Measurements from ENCODE around the gene OLA1.

Gene OLA1

DNA sequence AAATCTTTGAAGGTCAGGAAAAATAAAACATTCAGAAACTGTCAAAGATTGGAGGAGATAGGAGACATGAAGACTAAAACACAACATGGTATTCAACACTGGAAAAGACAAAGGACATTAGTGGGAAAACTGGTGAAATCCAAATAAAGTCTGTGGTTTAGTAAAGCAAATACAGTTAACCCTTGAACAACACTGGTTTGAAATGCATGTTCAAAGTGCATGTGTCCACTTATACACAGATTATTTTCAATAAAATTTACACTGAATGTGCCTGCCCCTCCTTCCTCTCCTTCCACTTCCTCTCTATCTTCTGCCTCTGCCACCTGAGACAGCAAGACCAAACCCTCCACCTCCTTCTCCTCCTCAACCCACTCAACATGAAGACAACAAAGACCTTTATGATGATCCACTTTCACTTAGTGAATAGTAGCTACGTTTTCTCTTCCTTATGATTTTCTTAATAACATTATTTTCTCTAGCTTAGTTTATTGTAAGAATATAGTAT is 14.5 kb downstream of the OLA1 start:
- Histone ChIP-seq H3K27me3 (ENCODE audit: control insufficient read depth in 2 of 2, insufficient read depth in 2 of 2, low read length in 2 of 2) (no peaks in the 10 kb centered on the region), H3K9me3 (ENCODE audit: control insufficient read depth in 2 of 2, low read length in 2 of 2) (no peaks in the 10 kb centered on the region), H3K9ac (ENCODE audit: low read depth in 1 of 2, low read length in 2 of 2) (no peak overlapping the region), H3K4me3 (ENCODE audit: low read length in 2 of 2) (no peak overlapping the region), H3K4me1 (ENCODE audit: control insufficient read depth in 2 of 2, insufficient read depth in 2 of 2, low read length in 2 of 2) (peaks cover 0 to 6% of the 10 kb centered on the region in 2 donors), H3K36me3 (ENCODE audit: control insufficient read depth in 2 of 2, insufficient read depth in 2 of 2, low read length in 2 of 2) (no peaks in the 10 kb centered on the region), H3K27ac (ENCODE audit: low read depth in 2 of 2, low read length in 2 of 2) (no peak overlapping the region)

DNA sequence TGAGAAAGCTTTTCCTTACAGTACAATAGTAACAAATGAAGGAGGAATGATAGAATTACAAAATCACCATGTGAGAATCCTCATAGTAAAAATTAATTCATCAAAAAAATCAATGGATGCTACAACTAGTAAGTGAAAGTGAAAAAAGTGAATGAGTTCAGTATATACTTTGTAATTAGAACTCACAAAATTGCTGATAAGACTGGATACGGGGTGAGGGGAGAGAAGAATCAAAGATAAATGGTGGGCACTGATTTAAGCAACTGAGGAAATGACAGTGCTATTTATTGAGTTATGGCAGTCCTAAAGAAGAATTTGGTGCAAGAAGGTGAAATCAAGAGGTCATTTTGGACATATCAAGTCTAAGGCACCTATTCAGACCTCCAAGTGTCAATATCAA is 20.6 kb downstream of the OLA1 start:
- Histone ChIP-seq H3K27me3 (ENCODE audit: control insufficient read depth in 2 of 2, insufficient read depth in 2 of 2, low read length in 2 of 2) (no peaks in the 10 kb centered on the region), H3K4me3 (ENCODE audit: low read length in 2 of 2) (no peak overlapping the region), H3K4me1 (ENCODE audit: control insufficient read depth in 2 of 2, insufficient read depth in 2 of 2, low read length in 2 of 2) (no peaks in the 10 kb centered on the region), H3K9ac (ENCODE audit: low read depth in 1 of 2, low read length in 2 of 2) (no peak overlapping the region), H3K36me3 (ENCODE audit: control insufficient read depth in 2 of 2, insufficient read depth in 2 of 2, low read length in 2 of 2) (peaks cover 4% of the 10 kb centered on the region in 2 donors), H3K27ac (ENCODE audit: low read depth in 2 of 2, low read length in 2 of 2) (no peak overlapping the region), H3K9me3 (ENCODE audit: control insufficient read depth in 2 of 2, low read length in 2 of 2) (no peaks in the 10 kb centered on the region)

DNA sequence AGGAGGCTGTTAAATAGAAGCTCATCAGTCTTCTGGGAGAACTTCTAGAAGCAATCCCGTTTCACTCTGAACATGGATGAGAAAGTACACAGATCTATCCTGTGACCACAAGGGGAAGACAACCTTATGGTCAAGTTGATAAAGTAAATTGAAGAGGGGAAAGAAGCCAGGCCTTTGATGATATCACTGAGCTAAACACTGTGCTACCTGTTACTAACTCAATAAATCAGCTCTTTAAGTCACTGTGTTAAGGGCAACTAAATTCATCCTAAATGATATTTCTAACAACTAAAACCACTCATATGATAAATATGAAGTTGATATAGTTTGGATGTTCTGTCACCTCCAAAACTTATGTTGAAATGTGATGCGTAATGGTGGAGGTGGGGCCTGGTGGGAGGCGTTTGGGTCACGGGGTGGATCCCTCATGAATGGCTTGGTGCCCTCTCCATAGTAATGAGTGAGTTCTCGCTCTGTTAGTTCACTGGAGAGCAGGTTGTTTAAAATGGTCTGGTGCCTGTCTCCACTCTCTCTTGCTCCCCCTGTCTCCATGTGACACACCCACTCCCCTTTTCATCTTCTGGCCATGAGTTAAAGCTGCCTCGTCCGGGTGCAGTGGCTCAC is 23.6 kb downstream of the OLA1 start:
- Histone ChIP-seq H3K27ac (ENCODE audit: low read depth in 2 of 2, low read length in 2 of 2) (no peak overlapping the region), H3K27me3 (ENCODE audit: control insufficient read depth in 2 of 2, insufficient read depth in 2 of 2, low read length in 2 of 2) (no peaks in the 10 kb centered on the region), H3K4me1 (ENCODE audit: control insufficient read depth in 2 of 2, insufficient read depth in 2 of 2, low read length in 2 of 2) (no peaks in the 10 kb centered on the region), H3K9me3 (ENCODE audit: control insufficient read depth in 2 of 2, low read length in 2 of 2) (no peaks in the 10 kb centered on the region), H3K9ac (ENCODE audit: low read depth in 1 of 2, low read length in 2 of 2) (no peak overlapping the region), H3K36me3 (ENCODE audit: control insufficient read depth in 2 of 2, insufficient read depth in 2 of 2, low read length in 2 of 2) (peaks cover 4 to 5% of the 10 kb centered on the region in 2 donors), H3K4me3 (ENCODE audit: low read length in 2 of 2) (no peak overlapping the region)

DNA sequence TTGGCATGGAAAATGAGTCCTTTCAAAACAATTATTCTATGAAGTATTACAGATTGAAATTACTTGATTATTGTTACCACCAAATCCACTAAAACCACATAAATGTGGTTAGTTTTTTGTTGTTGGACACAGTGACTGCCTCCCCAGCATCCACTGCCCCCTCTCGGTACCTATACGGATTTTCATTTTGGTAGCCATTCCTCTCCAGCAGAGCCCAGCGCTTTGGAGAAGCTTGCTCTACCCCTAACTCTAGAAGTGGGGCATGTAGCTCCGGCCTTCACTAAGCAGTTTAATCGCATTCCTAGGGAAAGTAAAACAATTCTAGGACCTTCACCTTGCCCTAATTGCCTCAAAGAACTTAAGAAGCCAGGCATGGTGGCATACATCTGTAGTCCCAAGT is 24.2 kb downstream of the OLA1 start:
- H3K27me3 ChIP-seq (ENCODE audit: control insufficient read depth in 2 of 2, insufficient read depth in 2 of 2, low read length in 2 of 2): no peaks in the 10 kb centered on the region
- H3K4me3 ChIP-seq (ENCODE audit: low read length in 2 of 2): no peak overlapping the region
- no peak overlapping the region for H3K9ac ChIP-seq (ENCODE audit: low read depth in 1 of 2, low read length in 2 of 2)
- H3K4me1 ChIP-seq (ENCODE audit: control insufficient read depth in 2 of 2, insufficient read depth in 2 of 2, low read length in 2 of 2): no peaks in the 10 kb centered on the region
- no peak overlapping the region for H3K27ac ChIP-seq (ENCODE audit: low read depth in 2 of 2, low read length in 2 of 2)
- no peaks in the 10 kb centered on the region for H3K9me3 ChIP-seq (ENCODE audit: control insufficient read depth in 2 of 2, low read length in 2 of 2)
- H3K36me3 ChIP-seq (ENCODE audit: control insufficient read depth in 2 of 2, insufficient read depth in 2 of 2, low read length in 2 of 2): peaks cover 4 to 5% of the 10 kb centered on the region in 2 donors

DNA sequence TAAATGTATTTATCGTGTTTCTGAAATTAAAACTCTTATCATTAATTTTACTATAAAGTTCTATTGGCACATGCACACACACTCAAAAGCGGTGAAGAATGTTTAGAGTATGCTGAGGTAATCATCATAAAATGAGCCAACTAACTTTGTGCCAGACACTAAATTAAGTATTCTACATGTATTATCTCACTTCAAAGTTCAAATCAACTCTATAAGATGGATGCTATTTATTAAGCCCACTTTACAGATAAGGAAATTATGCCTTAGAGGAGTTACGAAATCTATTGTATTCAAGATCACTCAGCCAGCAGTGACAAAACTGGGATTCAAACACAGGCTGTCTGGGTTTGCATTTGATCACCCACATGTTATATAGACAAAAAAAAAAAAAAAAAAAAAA is 24.9 kb downstream of the OLA1 start:
- Histone ChIP-seq H3K4me1 (ENCODE audit: control insufficient read depth in 2 of 2, insufficient read depth in 2 of 2, low read length in 2 of 2) (no peaks in the 10 kb centered on the region), H3K9ac (ENCODE audit: low read depth in 1 of 2, low read length in 2 of 2) (no peak overlapping the region), H3K27me3 (ENCODE audit: control insufficient read depth in 2 of 2, insufficient read depth in 2 of 2, low read length in 2 of 2) (no peaks in the 10 kb centered on the region), H3K36me3 (ENCODE audit: control insufficient read depth in 2 of 2, insufficient read depth in 2 of 2, low read length in 2 of 2) (peaks cover 4 to 5% of the 10 kb centered on the region in 2 donors), H3K27ac (ENCODE audit: low read depth in 2 of 2, low read length in 2 of 2) (no peak overlapping the region), H3K9me3 (ENCODE audit: control insufficient read depth in 2 of 2, low read length in 2 of 2) (no peaks in the 10 kb centered on the region), H3K4me3 (ENCODE audit: low read length in 2 of 2) (no peak overlapping the region)

DNA sequence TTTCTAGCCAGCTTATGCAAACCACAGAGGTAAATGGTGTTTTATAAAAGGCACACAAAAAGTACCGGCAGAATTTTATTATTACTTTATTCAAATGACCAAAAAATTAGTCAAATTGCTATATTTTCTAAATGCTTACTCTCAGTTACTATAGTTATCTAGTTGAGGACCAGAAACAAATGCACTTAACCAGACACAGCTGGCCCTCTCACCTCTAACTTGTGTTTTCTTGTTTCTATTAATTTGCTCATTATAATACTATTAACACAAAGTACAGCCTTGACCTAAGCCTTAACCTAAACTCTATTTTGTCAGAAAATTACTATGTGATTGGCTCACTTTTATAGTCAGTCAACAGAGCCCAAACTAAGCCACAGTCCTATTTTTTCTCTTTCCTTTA is 26.2 kb downstream of the OLA1 start:
- Histone ChIP-seq H3K4me3 (ENCODE audit: low read length in 2 of 2) (no peak overlapping the region), H3K27me3 (ENCODE audit: control insufficient read depth in 2 of 2, insufficient read depth in 2 of 2, low read length in 2 of 2) (no peaks in the 10 kb centered on the region), H3K9me3 (ENCODE audit: control insufficient read depth in 2 of 2, low read length in 2 of 2) (no peaks in the 10 kb centered on the region), H3K36me3 (ENCODE audit: control insufficient read depth in 2 of 2, insufficient read depth in 2 of 2, low read length in 2 of 2) (peaks cover 0 to 5% of the 10 kb centered on the region in 2 donors), H3K4me1 (ENCODE audit: control insufficient read depth in 2 of 2, insufficient read depth in 2 of 2, low read length in 2 of 2) (no peaks in the 10 kb centered on the region), H3K27ac (ENCODE audit: low read depth in 2 of 2, low read length in 2 of 2) (no peak overlapping the region), H3K9ac (ENCODE audit: low read depth in 1 of 2, low read length in 2 of 2) (no peak overlapping the region)

DNA sequence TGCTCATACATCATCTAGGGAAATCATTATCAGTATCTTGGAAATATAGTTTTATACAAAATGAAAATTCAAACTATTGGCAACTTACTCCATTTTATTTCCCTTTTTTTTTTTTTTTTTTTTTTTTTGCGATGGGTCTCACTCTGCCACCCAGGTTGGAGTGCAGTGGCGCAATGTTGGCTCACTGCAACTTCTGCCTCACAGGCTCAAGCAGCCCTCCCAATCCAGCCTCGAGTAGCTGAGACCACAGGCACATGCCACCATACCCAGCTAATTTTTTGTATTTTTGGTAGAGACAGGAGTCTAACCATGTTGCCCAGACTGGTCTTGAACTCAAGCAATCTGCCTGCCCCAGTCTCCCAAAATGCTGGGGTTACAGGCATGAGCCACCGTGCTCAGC is 29.0 kb downstream of the OLA1 start:
- Histone ChIP-seq H3K4me1 (ENCODE audit: control insufficient read depth in 2 of 2, insufficient read depth in 2 of 2, low read length in 2 of 2) (no peaks in the 10 kb centered on the region), H3K27ac (ENCODE audit: low read depth in 2 of 2, low read length in 2 of 2) (no peak overlapping the region), H3K4me3 (ENCODE audit: low read length in 2 of 2) (no peak overlapping the region), H3K9ac (ENCODE audit: low read depth in 1 of 2, low read length in 2 of 2) (no peak overlapping the region), H3K36me3 (ENCODE audit: control insufficient read depth in 2 of 2, insufficient read depth in 2 of 2, low read length in 2 of 2) (peaks cover 0 to 3% of the 10 kb centered on the region in 2 donors), H3K9me3 (ENCODE audit: control insufficient read depth in 2 of 2, low read length in 2 of 2) (no peaks in the 10 kb centered on the region), H3K27me3 (ENCODE audit: control insufficient read depth in 2 of 2, insufficient read depth in 2 of 2, low read length in 2 of 2) (no peaks in the 10 kb centered on the region)

DNA sequence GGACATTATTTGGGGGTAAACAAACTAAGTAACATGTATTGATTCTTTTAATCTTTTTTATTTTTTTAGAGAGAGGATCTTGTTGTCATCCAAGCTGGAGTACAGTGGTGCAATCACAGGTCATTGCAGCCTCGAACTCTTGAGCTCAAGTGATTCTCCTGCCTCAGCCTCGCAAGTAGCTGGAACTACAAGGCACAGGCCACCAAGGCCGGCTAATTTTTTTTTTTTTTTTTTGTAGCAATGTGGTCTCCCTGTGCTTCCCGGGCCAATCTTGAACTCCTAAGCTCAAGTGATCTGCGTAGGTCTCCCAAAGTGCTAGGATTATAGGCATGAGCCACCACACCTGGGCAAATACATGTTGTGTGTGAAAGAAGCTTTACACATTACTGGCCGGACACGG is 29.6 kb downstream of the OLA1 start:
- Histone ChIP-seq H3K4me3 (ENCODE audit: low read length in 2 of 2) (no peak overlapping the region), H3K4me1 (ENCODE audit: control insufficient read depth in 2 of 2, insufficient read depth in 2 of 2, low read length in 2 of 2) (no peaks in the 10 kb centered on the region), H3K9me3 (ENCODE audit: control insufficient read depth in 2 of 2, low read length in 2 of 2) (no peaks in the 10 kb centered on the region), H3K9ac (ENCODE audit: low read depth in 1 of 2, low read length in 2 of 2) (no peak overlapping the region), H3K27ac (ENCODE audit: low read depth in 2 of 2, low read length in 2 of 2) (no peak overlapping the region), H3K27me3 (ENCODE audit: control insufficient read depth in 2 of 2, insufficient read depth in 2 of 2, low read length in 2 of 2) (no peaks in the 10 kb centered on the region), H3K36me3 (ENCODE audit: control insufficient read depth in 2 of 2, insufficient read depth in 2 of 2, low read length in 2 of 2) (peaks cover 0 to 3% of the 10 kb centered on the region in 2 donors)

DNA sequence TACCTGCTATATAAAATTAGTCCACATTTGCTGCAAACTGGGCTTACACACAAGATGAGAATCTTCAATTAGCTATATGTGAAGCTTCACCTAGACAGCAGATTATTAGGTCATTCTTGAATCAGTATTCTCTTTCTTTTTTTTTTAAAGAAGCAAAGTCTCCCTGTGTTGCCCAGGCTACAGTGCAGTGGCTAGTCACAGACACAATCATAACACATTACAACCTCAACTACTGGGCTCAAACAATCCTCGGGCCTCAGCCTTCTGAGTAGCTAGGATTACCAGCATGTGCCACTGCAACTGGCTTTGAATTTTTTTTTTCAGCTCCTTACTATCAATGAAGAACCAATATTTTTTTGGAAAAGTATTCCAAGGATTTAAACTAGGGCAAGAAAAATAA is 30.5 kb downstream of the OLA1 start:
- peaks cover 0 to 3% of the 10 kb centered on the region in 2 donors for H3K36me3 ChIP-seq (ENCODE audit: control insufficient read depth in 2 of 2, insufficient read depth in 2 of 2, low read length in 2 of 2)
- no peak overlapping the region for H3K27ac ChIP-seq (ENCODE audit: low read depth in 2 of 2, low read length in 2 of 2)
- H3K4me3 ChIP-seq (ENCODE audit: low read length in 2 of 2): no peak overlapping the region
- H3K9me3 ChIP-seq (ENCODE audit: control insufficient read depth in 2 of 2, low read length in 2 of 2): no peaks in the 10 kb centered on the region
- H3K4me1 ChIP-seq (ENCODE audit: control insufficient read depth in 2 of 2, insufficient read depth in 2 of 2, low read length in 2 of 2): no peaks in the 10 kb centered on the region
- H3K27me3 ChIP-seq (ENCODE audit: control insufficient read depth in 2 of 2, insufficient read depth in 2 of 2, low read length in 2 of 2): no peaks in the 10 kb centered on the region
- no peak overlapping the region for H3K9ac ChIP-seq (ENCODE audit: low read depth in 1 of 2, low read length in 2 of 2)

DNA sequence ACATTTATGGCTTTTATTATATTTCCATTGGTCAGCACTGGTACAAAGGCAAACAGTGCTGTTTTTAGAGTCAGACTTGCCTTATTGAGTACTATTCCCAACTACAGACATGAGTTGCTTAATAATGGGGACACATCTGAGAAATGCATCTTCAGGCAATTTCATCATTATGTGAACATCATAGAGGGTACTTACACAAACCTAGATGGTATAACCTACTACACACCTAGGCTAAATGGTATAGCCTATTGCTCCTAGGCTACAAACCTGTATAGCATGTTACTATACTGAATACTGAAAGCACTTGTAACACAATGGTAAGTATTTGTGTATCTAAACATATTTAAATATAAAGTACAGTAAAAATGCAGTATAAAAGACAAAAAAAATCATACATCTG is 36.4 kb downstream of the OLA1 start:
- Histone ChIP-seq H3K27ac (ENCODE audit: low read depth in 2 of 2, low read length in 2 of 2) (no peak overlapping the region), H3K36me3 (ENCODE audit: control insufficient read depth in 2 of 2, insufficient read depth in 2 of 2, low read length in 2 of 2) (no peaks in the 10 kb centered on the region), H3K9me3 (ENCODE audit: control insufficient read depth in 2 of 2, low read length in 2 of 2) (no peaks in the 10 kb centered on the region), H3K9ac (ENCODE audit: low read depth in 1 of 2, low read length in 2 of 2) (no peak overlapping the region), H3K4me3 (ENCODE audit: low read length in 2 of 2) (no peak overlapping the region), H3K27me3 (ENCODE audit: control insufficient read depth in 2 of 2, insufficient read depth in 2 of 2, low read length in 2 of 2) (no peaks in the 10 kb centered on the region), H3K4me1 (ENCODE audit: control insufficient read depth in 2 of 2, insufficient read depth in 2 of 2, low read length in 2 of 2) (no peaks in the 10 kb centered on the region)

All from mucosa of rectum (tissue), 2 donors.